ENCODE measurements around the gene RGS9.

DNA sequence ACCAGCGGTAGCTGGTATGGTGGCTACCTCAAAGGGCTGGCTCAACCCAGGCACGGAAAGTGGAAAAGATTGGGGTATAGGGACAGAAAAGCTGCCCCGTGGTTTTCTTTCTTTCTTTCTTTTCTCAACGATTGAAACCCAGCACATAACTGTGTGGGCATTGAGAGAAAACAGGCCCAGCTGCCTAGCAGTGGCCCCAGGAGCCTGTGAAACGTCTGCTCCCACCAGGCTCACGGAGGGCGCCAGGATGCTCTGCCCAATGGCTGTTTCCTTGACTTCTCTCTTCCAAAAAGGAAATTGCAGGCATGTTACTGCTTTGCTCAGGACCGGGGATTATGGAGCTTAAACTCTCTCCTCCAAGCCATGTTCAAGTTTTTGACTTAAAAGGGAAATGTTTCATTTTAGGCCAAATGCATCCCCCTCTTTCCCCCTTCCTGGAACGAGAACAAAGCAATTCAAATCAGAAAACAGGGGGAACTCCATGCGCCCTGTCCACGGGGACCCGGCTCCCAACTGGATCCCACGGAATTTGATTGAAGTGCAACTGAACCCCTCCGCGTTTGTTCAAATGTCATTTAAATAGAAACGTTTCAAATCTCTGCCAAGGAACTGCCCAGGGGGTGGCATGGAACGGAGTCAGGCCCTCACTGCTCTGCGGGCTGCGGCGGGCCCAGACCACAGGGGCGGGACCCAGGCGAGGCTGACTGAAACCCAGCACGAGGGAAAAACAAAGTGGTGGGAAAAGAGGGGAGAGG lies 133.5 kb downstream of the RGS9 start:
- no peak for TF ChIP-seq EZH2phosphoT487 (IDR thresholded peaks at IDR 0.05; ENCODE audit: low read length)
- TF ChIP-seq, protein P1, sequence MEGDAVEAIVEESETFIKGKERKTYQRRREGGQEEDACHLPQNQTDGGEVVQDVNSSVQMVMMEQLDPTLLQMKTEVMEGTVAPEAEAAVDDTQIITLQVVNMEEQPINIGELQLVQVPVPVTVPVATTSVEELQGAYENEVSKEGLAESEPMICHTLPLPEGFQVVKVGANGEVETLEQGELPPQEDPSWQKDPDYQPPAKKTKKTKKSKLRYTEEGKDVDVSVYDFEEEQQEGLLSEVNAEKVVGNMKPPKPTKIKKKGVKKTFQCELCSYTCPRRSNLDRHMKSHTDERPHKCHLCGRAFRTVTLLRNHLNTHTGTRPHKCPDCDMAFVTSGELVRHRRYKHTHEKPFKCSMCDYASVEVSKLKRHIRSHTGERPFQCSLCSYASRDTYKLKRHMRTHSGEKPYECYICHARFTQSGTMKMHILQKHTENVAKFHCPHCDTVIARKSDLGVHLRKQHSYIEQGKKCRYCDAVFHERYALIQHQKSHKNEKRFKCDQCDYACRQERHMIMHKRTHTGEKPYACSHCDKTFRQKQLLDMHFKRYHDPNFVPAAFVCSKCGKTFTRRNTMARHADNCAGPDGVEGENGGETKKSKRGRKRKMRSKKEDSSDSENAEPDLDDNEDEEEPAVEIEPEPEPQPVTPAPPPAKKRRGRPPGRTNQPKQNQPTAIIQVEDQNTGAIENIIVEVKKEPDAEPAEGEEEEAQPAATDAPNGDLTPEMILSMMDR (IDR thresholded peaks at IDR 0.05; ENCODE audit: low read length): no peak

All from MM.1S (cell line).